ENCODE data around the gene CSPG4. TPM values are rescaled to one million over a fixed set of nuclear protein-coding genes. Genes with fewer than 3 reads are reported as not detected.
"Not testable (repeated sequence)": the region's sequence is repeated elsewhere in the genome, so short reads cannot be mapped to it uniquely, and the experiment has no call there.

Gene CSPG4
- total RNA-seq, 2 experiments from 2014 or later, result not detected

GRCh38 chr15:75705854-75706681 lies 6.6 kb downstream of the CSPG4 start:
- H3K27ac Mint-ChIP-seq, result no peak overlapping the region
- DNase-seq, result no peak
- no peaks in the 10 kb centered on the region for H3K4me1 Mint-ChIP-seq (ENCODE audit: low read depth)
- H3K4me3 Mint-ChIP-seq, result no peak overlapping the region
- no peaks in the 10 kb centered on the region for H3K9me3 Mint-ChIP-seq (ENCODE audit: insufficient read depth)
- H3K36me3 Mint-ChIP-seq (ENCODE audit: low read depth), result no peaks in the 10 kb centered on the region
- ChIA-PET POLR2A (no interaction called here), CTCF (no interaction called here)
- no peaks in the 10 kb centered on the region for H3K27me3 Mint-ChIP-seq (ENCODE audit: low read depth)
- no peak for ATAC-seq

- POLR2A ChIA-PET; DNase-seq; H3K27ac Mint-ChIP-seq; H3K4me3 Mint-ChIP-seq; CTCF ChIA-PET; H3K9me3 Mint-ChIP-seq (ENCODE audit: insufficient read depth); H3K4me1 Mint-ChIP-seq (ENCODE audit: low read depth); ATAC-seq; H3K27me3 Mint-ChIP-seq (ENCODE audit: low read depth); H3K36me3 Mint-ChIP-seq (ENCODE audit: low read depth): not testable (repeated sequence)
Measured at GRCh38 chr15:75705375-75705774, 7.3 kb downstream of the CSPG4 start.

- DNase-seq, result no peak
- no peak overlapping the region for H3K4me3 Mint-ChIP-seq
- H3K27me3 Mint-ChIP-seq (ENCODE audit: low read depth), result no peaks in the 10 kb centered on the region
- ChIA-PET CTCF (no interaction called here), POLR2A (no interaction called here)
- peaks cover 4% of the 10 kb centered on the region for H3K4me1 Mint-ChIP-seq (ENCODE audit: low read depth)
- no peaks in the 10 kb centered on the region for H3K36me3 Mint-ChIP-seq (ENCODE audit: low read depth)
- no peak overlapping the region for H3K27ac Mint-ChIP-seq
- no peaks in the 10 kb centered on the region for H3K9me3 Mint-ChIP-seq (ENCODE audit: insufficient read depth)
- no peak for ATAC-seq
Measured at GRCh38 chr15:75704618-75705017, 8.0 kb downstream of the CSPG4 start.

GRCh38 chr15:75704263-75704615 lies 8.4 kb downstream of the CSPG4 start:
- DNase-seq (no peak), ATAC-seq (no peak)
- ChIA-PET POLR2A (no interaction called here), CTCF (no interaction called here)
- Mint-ChIP-seq H3K27ac (no peak overlapping the region), H3K36me3 (ENCODE audit: low read depth) (no peaks in the 10 kb centered on the region), H3K4me3 (no peak overlapping the region), H3K4me1 (ENCODE audit: low read depth) (peaks cover 7% of the 10 kb centered on the region), H3K9me3 (ENCODE audit: insufficient read depth) (no peaks in the 10 kb centered on the region), H3K27me3 (ENCODE audit: low read depth) (no peaks in the 10 kb centered on the region)

- H3K36me3 Mint-ChIP-seq (ENCODE audit: low read depth); DNase-seq; CTCF ChIA-PET; ATAC-seq; POLR2A ChIA-PET; H3K4me3 Mint-ChIP-seq; H3K27me3 Mint-ChIP-seq (ENCODE audit: low read depth); H3K27ac Mint-ChIP-seq; H3K9me3 Mint-ChIP-seq (ENCODE audit: insufficient read depth): not testable (repeated sequence)
- peaks cover 10% of the 10 kb centered on the region for H3K4me1 Mint-ChIP-seq (ENCODE audit: low read depth)
Measured at GRCh38 chr15:75703440-75704262, 9.0 kb downstream of the CSPG4 start.

GRCh38 chr15:75702436-75702835 lies 10.2 kb downstream of the CSPG4 start:
- no peak overlapping the region for H3K27ac Mint-ChIP-seq
- ChIA-PET POLR2A (no interaction called here), CTCF (no interaction called here)
- no peak for DNase-seq
- H3K9me3 Mint-ChIP-seq (ENCODE audit: insufficient read depth), result no peaks in the 10 kb centered on the region
- no peak overlapping the region for H3K4me3 Mint-ChIP-seq
- ATAC-seq, result no peak
- H3K36me3 Mint-ChIP-seq (ENCODE audit: low read depth), result no peaks in the 10 kb centered on the region
- peaks cover 10% of the 10 kb centered on the region for H3K4me1 Mint-ChIP-seq (ENCODE audit: low read depth)
- no peaks in the 10 kb centered on the region for H3K27me3 Mint-ChIP-seq (ENCODE audit: low read depth)

GRCh38 chr15:75701071-75702003 lies 11.3 kb downstream of the CSPG4 start:
- POLR2A ChIA-PET; H3K9me3 Mint-ChIP-seq (ENCODE audit: insufficient read depth); H3K27ac Mint-ChIP-seq; H3K27me3 Mint-ChIP-seq (ENCODE audit: low read depth); ATAC-seq; H3K4me3 Mint-ChIP-seq; DNase-seq; CTCF ChIA-PET; H3K36me3 Mint-ChIP-seq (ENCODE audit: low read depth): not testable (repeated sequence)
- H3K4me1 Mint-ChIP-seq (ENCODE audit: low read depth), result peaks cover 10% of the 10 kb centered on the region

GRCh38 chr15:75699961-75700874 lies 12.4 kb downstream of the CSPG4 start:
- H3K9me3 Mint-ChIP-seq (ENCODE audit: insufficient read depth); POLR2A ChIA-PET: not testable (repeated sequence)

GRCh38 chr15:75699517-75699916 lies 13.1 kb downstream of the CSPG4 start:
- H3K27me3 Mint-ChIP-seq (ENCODE audit: low read depth); POLR2A ChIA-PET; H3K4me3 Mint-ChIP-seq; DNase-seq; H3K27ac Mint-ChIP-seq; H3K9me3 Mint-ChIP-seq (ENCODE audit: insufficient read depth); CTCF ChIA-PET; H3K36me3 Mint-ChIP-seq (ENCODE audit: low read depth); ATAC-seq: not testable (repeated sequence)
- H3K4me1 Mint-ChIP-seq (ENCODE audit: low read depth), result peaks cover 25% of the 10 kb centered on the region

More at GRCh38 chr15:75699961-75700874, 12.4 kb downstream of the CSPG4 start:
- H3K27me3 Mint-ChIP-seq (ENCODE audit: low read depth); H3K4me3 Mint-ChIP-seq; DNase-seq; CTCF ChIA-PET; ATAC-seq; H3K36me3 Mint-ChIP-seq (ENCODE audit: low read depth); H3K27ac Mint-ChIP-seq: not testable (repeated sequence)
- peaks cover 18% of the 10 kb centered on the region for H3K4me1 Mint-ChIP-seq (ENCODE audit: low read depth)

- H3K4me3 Mint-ChIP-seq; H3K36me3 Mint-ChIP-seq (ENCODE audit: low read depth); CTCF ChIA-PET; H3K9me3 Mint-ChIP-seq (ENCODE audit: insufficient read depth); POLR2A ChIA-PET; ATAC-seq; H3K27me3 Mint-ChIP-seq (ENCODE audit: low read depth); H3K27ac Mint-ChIP-seq; DNase-seq: not testable (repeated sequence)
- H3K4me1 Mint-ChIP-seq (ENCODE audit: low read depth), result peaks cover 34% of the 10 kb centered on the region
Measured at GRCh38 chr15:75697974-75698747, 14.5 kb downstream of the CSPG4 start.

Measured in activated CD8-positive, alpha-beta T cell treated with anti-CD3 and anti-CD28 coated beads, Interleukin-2, amount 10 ng/mL, durations not matched to agents 7 days and 5 days (primary cell).